Osteoblast (primary cell): Measurements from ENCODE around the gene CDCA4. TPM values are rescaled to one million over a fixed set of nuclear protein-coding genes. Genes with fewer than 3 reads are reported as not detected.
A peak's percentile ranks its signal among the peaks of the same experiment; 100 is the strongest.

ENCODE experiments used
- DNase-seq: peaks from one replicate; pipeline ENCODE4 v3.0.0; 2011; ENCODE audit warnings: low spot score, mixed read lengths; ENCODE audit not compliant: insufficient read length; ENCODE audit errors: missing footprints
- H2AFZ ChIP-seq: 2 replicates; pipeline ENCODE4 v1.6.0; 2011; ENCODE audit warnings: mild to moderate bottlenecking, low read length
- H3K27ac ChIP-seq: 2 replicates; pipeline ENCODE4 v1.5.1; 2011; ENCODE audit warnings: mild to moderate bottlenecking, low read depth, low read length, moderate library complexity
- H3K27me3 ChIP-seq: 2 replicates; pipeline ENCODE4 v1.6.0; 2012; ENCODE audit warnings: mild to moderate bottlenecking, control low read depth, inconsistent platforms, low read length, moderate library complexity; ENCODE audit not compliant: insufficient read depth
- H3K36me3 ChIP-seq: 2 replicates; pipeline ENCODE4 v1.5.1; 2011; ENCODE audit warnings: mild to moderate bottlenecking, low read length, control low read depth, moderate library complexity; ENCODE audit not compliant: insufficient read depth
- H3K4me1 ChIP-seq: 2 replicates; pipeline ENCODE4 v1.5.1; 2011; ENCODE audit warnings: mild to moderate bottlenecking, low read length, control low read depth, moderate library complexity; ENCODE audit not compliant: insufficient read depth
- H3K4me2 ChIP-seq: 2 replicates; pipeline ENCODE4 v1.6.0; 2011; ENCODE audit warnings: mild to moderate bottlenecking, low read length; ENCODE audit not compliant: insufficient read depth
- H3K4me3 ChIP-seq: fragments of 200-600 bp; sonication (generic); 3 replicates; pipeline ENCODE4 v1.5.1; 2012; ENCODE audit warnings: mild to moderate bottlenecking, low read length, inconsistent platforms; ENCODE audit not compliant: insufficient read depth
- H3K79me2 ChIP-seq: 2 replicates; pipeline ENCODE4 v1.6.0; 2012; ENCODE audit warnings: mild to moderate bottlenecking, low read length, control low read depth, inconsistent platforms; ENCODE audit not compliant: insufficient read depth
- H3K9me3 ChIP-seq: 2 replicates; pipeline ENCODE4 v1.5.1; 2011; ENCODE audit warnings: low read depth, low read length, control low read depth
- H4K20me1 ChIP-seq: 2 replicates; pipeline ENCODE4 v1.6.0; 2012; ENCODE audit warnings: mild to moderate bottlenecking, low read length, control low read depth; ENCODE audit not compliant: insufficient read depth
- total RNA-seq: library from RNA; depleted of rRNA; stranded (reverse); fragments of >200 nt; gene quantifications from 2 replicates; pipeline ENCODE4 v1.2.3, GENCODE V29; 2012
- TF ChIP-seq, protein P1 (sequence below): IDR thresholded peaks from 2 replicates; pipeline ENCODE4 v1.5.1; 2011; ENCODE audit warnings: mild to moderate bottlenecking, low read depth, low read length, moderate library complexity; ENCODE audit errors: extremely low read depth

CDCA4 gene
- total RNA-seq, 1 donor = 13.8 TPM

- Histone ChIP-seq H4K20me1 (peaks cover 3% of the 10 kb centered on the region), H2AFZ (no peak overlapping the region), H3K4me2 (no peak overlapping the region), H3K27ac (no peak overlapping the region), H3K79me2 (peaks cover 70% of the 10 kb centered on the region), H3K9me3 (no peaks in the 10 kb centered on the region), H3K4me3 (no peak overlapping the region), H3K4me1 (peaks cover 14% of the 10 kb centered on the region), H3K27me3 (no peaks in the 10 kb centered on the region), H3K36me3 (peaks cover 31% of the 10 kb centered on the region)
- DNase-seq = peak; percentile 62
- TF ChIP-seq, protein P1, sequence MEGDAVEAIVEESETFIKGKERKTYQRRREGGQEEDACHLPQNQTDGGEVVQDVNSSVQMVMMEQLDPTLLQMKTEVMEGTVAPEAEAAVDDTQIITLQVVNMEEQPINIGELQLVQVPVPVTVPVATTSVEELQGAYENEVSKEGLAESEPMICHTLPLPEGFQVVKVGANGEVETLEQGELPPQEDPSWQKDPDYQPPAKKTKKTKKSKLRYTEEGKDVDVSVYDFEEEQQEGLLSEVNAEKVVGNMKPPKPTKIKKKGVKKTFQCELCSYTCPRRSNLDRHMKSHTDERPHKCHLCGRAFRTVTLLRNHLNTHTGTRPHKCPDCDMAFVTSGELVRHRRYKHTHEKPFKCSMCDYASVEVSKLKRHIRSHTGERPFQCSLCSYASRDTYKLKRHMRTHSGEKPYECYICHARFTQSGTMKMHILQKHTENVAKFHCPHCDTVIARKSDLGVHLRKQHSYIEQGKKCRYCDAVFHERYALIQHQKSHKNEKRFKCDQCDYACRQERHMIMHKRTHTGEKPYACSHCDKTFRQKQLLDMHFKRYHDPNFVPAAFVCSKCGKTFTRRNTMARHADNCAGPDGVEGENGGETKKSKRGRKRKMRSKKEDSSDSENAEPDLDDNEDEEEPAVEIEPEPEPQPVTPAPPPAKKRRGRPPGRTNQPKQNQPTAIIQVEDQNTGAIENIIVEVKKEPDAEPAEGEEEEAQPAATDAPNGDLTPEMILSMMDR = no peak
Measured at GRCh38 chr14:105010106-105010505, 10.8 kb downstream of the CDCA4 start.

- peaks cover 3% of the 10 kb centered on the region for H4K20me1 ChIP-seq
- peaks cover 2% of the 10 kb centered on the region for H3K4me1 ChIP-seq
- TF ChIP-seq, protein P1 = no peak
- H3K79me2 ChIP-seq = peaks cover 46% of the 10 kb centered on the region
- no peaks in the 10 kb centered on the region for H3K27me3 ChIP-seq
- no peak overlapping the region for H3K27ac ChIP-seq
- H3K4me2 ChIP-seq = no peak overlapping the region
- H3K36me3 ChIP-seq = peaks cover 31% of the 10 kb centered on the region
- no peaks in the 10 kb centered on the region for H3K9me3 ChIP-seq
- no peak overlapping the region for H2AFZ ChIP-seq
- peak; percentile 37 for DNase-seq
- no peak overlapping the region for H3K4me3 ChIP-seq
Measured at GRCh38 chr14:105007593-105008264, 13.2 kb downstream of the CDCA4 start.

DNA sequence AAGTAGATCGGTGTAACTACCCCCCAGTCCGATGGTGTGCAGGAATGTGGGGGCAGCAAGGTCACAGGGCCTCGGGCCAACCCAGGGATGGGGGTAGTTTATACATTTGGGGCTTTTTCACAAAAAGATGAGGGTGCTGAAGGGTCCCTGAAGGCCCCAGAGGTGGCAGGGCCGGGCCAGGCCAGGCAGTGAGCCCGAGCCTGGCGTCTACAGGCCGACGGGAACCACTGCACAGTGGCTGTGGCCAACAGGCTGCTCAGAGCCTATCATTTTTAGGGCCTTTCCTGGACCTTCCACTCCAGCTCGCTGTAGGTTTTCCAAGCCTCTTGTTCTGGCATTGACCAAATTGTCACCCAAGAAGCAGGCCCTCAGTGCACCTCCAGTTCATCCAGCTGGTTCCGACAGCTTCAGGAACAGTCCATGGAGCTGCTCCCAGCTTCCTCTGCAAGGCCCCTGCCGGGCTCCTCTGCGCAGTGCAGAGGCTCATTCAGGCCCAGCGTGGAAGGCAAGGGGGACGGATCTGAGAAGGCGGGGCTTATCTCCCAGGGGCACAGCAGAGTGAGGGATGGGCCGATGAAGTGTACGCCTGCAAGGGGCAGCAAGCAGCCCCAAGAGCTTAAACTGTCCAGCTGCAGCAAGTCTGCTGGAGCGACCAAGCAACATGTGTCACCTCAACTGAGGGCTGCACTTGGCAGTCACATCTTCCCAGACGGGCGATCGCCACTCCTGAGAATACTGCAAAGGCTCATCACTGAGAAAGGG lies 13.9 kb downstream of the CDCA4 start:
- Histone ChIP-seq H4K20me1 (peaks cover 3% of the 10 kb centered on the region), H3K4me1 (peaks cover under 1% of the 10 kb centered on the region), H3K4me3 (no peak overlapping the region), H3K36me3 (peaks cover 31% of the 10 kb centered on the region), H3K79me2 (peaks cover 39% of the 10 kb centered on the region), H2AFZ (no peak overlapping the region), H3K4me2 (no peak overlapping the region), H3K27ac (no peak overlapping the region), H3K27me3 (no peaks in the 10 kb centered on the region), H3K9me3 (no peaks in the 10 kb centered on the region)
- TF ChIP-seq, protein P1 = no peak
- DNase-seq = peak; percentile 58
